ENCODE data around the gene ITGA2B.

The ITGA2B gene

DNA sequence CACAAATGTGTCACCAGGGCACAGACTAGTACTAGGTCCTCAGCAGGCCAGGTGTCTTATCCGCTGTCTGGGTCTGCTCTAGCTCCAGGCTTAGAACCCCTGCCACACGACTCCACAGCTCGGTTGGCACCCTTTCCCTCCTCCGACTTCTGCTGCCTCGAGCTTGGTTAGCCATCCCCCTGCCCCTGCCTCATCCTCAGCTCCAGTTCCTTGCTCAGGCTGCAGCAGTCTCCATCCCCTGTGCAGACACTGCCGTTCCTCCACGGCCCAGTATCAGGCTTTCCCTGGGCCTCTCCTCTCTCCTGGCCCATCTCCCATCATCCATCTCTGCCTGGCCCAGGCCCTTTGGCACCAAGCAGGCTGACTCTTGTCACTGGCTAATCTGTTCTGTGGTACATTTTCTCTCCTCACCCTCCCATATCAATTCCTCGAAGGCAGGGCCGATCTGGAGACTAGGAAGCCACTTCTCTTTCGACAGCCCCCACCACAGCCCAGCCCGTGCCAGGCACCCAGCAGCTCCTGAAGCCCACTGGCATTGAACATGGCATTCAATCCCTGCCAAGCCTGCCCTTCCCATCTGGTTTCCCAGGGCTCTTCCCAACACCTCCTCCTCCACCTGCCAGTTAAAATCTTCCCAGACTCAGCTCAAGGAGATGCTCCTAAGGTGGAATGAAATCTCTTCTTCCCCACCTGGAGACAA, 45.8 kb downstream of the ITGA2B start:
- TF ChIP-seq, protein P1, sequence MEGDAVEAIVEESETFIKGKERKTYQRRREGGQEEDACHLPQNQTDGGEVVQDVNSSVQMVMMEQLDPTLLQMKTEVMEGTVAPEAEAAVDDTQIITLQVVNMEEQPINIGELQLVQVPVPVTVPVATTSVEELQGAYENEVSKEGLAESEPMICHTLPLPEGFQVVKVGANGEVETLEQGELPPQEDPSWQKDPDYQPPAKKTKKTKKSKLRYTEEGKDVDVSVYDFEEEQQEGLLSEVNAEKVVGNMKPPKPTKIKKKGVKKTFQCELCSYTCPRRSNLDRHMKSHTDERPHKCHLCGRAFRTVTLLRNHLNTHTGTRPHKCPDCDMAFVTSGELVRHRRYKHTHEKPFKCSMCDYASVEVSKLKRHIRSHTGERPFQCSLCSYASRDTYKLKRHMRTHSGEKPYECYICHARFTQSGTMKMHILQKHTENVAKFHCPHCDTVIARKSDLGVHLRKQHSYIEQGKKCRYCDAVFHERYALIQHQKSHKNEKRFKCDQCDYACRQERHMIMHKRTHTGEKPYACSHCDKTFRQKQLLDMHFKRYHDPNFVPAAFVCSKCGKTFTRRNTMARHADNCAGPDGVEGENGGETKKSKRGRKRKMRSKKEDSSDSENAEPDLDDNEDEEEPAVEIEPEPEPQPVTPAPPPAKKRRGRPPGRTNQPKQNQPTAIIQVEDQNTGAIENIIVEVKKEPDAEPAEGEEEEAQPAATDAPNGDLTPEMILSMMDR (IDR thresholded peaks at IDR 0.05) = no peak

DNA sequence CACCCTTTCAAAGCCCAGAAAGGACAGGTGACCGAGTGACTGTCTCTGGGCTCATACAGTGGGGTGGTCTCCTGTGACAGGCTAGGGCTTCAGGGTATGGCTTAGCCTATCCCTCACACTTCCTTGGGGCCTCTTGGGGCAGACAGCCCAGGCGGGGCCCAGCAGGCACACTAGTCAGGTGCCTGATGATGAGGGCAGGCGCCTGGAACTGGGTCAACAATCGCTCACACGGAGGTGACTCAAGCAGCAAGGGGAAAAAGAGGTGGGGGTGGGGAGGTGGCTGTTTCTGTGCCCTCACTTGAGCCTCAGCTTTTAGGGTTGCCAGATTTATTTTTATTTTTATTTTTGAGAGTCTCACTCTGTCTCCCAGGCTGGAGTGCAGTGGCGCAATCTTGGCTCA, 50.7 kb downstream of the ITGA2B start:
- TF ChIP-seq, protein P1 (IDR thresholded peaks at IDR 0.05) = no peak

GRCh38 chr17:44335968-44336367, 53.5 kb downstream of the ITGA2B start:
- TF ChIP-seq, protein P1 (IDR thresholded peaks at IDR 0.05) = no peak

GRCh38 chr17:44335564-44335963, 53.9 kb downstream of the ITGA2B start:
- TF ChIP-seq, protein P1 (IDR thresholded peaks at IDR 0.05) = no peak

- TF ChIP-seq, protein P1 (IDR thresholded peaks at IDR 0.05) = no peak
Measured at GRCh38 chr17:44334727-44335126, 54.7 kb downstream of the ITGA2B start.

- TF ChIP-seq, protein P1 (IDR thresholded peaks at IDR 0.05) = no peak
Measured at GRCh38 chr17:44334315-44334714, 55.1 kb downstream of the ITGA2B start.

- TF ChIP-seq, protein P1 (IDR thresholded peaks at IDR 0.05) = no peak
Measured at GRCh38 chr17:44333371-44333770, 56.1 kb downstream of the ITGA2B start.

All from LNCAP (cell line).